SKM-1 treated with dmso at 0.1 percent for 144 hours (cell line): ENCODE measurements around the gene SARM1.
A peak's percentile ranks its signal among the peaks of the same experiment; 100 is the strongest.

Experiments used
- DNase-seq: peaks from one replicate; lab custom pipeline; 2025; ENCODE audit not compliant: unreplicated experiment; lab: John Stamatoyannopoulos, UW

Gene SARM1

GRCh38 chr17:28340374-28340773 is 31.1 kb upstream of the SARM1 start:
- no peak for DNase-seq

DNA sequence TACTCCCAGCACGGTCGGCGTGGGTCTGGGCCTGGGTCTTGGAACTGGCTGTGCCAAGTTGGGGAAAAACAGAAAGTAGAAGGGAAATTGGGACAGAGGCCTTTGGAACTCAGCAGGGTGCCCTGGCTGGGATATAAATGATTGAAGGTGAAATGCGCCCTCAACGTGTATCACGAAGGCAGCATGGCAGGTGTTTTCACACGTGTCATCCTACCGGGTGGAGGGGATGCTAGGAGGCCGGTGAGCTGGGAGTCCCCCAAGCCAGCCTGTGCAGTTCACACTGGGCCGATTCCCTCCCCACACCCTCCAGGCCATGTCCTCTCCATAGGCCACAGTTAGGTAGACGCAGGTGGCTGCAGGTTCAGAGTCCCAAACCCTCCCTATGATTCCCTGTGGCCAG is 30.0 kb upstream of the SARM1 start:
- no peak for DNase-seq

DNA sequence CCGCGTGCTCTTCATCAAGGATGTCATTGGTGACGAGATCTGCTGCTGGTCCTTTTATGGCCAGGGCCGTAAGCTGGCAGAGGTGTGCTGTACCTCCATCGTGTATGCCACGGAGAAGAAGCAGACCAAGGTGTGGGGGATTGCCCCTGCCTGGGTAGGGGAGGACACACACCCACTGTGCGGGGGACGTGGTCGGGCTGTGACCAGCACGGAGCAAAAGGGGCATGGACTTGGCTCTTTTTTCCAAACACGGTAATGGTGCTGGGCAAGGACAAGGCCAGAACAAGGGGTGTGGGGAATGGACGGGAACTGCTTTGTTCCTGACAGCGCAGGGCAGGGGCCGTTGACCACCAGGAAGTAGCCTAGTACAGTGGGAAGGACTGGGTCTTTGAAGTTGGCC is 29.2 kb upstream of the SARM1 start:
- no peak for DNase-seq

GRCh38 chr17:28343491-28343932 is 28.0 kb upstream of the SARM1 start:
- no peak for DNase-seq

DNA sequence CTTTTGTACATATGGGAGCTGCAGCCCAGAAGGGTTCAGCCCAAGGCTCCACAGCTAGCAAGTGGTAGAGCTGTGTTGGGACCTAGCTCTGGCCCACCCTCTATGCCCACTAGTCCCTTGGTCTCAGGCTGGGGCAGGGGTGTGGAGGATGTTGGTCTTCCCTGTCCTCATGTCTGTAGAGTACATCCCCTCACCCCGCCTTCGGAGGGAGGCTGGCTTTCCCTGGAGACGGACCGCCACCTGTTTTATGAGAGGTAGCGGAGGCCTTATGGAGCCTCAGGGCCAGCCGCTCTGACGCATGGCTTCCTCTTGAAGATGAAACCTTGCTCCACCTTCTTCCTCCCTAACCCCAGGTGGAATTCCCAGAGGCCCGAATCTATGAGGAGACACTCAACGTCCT is 27.5 kb upstream of the SARM1 start:
- DNase-seq: no peak

GRCh38 chr17:28344435-28344901 is 27.0 kb upstream of the SARM1 start:
- DNase-seq: no peak

GRCh38 chr17:28345419-28346198 is 25.9 kb upstream of the SARM1 start:
- no peak for DNase-seq

DNA sequence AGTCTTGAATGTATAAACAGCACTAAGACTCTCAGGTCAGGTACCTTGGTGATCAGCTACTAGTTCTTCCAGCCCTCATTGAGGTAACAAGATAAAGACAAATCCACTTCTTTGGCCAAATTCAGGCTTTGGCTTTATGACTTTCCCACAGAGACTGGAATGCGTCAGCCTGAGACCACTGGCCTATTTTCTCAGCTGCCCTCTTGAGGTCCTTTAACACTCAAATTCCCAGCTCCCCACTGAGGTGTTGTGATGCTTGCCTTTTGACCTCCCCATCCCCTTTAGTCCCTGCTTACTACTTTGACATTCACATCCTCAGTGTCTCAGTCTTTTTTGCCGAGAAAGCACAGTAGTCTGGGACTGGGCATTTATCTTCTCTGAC is 25.3 kb upstream of the SARM1 start:
- no peak for DNase-seq

DNA sequence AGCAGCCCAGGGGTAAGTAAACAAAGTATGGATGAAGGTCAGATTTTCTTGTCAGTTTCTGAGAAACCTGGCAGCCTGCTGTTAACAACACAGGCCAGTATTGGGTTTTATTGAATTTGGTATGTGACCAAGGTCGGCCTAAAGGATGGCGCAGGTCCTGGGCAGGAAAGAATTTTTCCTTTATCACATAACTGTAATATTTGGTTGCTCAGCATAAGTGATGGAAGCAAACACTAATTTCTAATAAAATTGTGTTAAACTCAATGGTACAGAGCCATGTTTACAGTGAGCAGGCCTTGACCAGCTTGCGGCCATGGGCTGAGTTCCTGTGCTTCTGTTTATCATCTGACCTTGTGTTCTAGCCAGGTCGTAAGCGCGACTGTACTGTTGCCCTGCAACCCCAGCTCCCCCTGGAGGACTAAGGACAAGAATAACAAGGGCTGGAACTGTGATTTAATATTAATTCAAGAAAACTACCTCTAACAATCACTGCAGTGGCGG is 24.7 kb upstream of the SARM1 start:
- DNase-seq: no peak

- DNase-seq: no peak
Measured at GRCh38 chr17:28347261-28347891, 24.1 kb upstream of the SARM1 start.

DNA sequence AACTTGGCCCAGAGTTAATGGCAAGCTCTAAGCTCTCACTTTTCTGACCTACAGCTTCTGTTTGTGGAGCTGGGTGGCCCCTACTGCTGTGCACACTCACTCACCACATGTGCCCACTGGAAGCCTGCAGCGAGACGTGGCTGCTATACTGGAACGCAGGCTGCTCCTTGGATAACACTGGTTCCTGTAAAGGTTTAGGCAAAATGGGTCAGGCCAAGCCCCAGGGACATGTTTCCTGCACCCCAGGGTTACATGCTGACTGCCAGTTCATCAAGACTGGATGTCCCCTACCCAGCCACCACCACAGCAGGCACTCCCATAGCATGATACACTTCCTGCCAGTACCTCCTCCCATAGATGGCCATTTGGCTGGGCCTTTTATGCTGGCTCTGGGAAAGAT is 22.5 kb upstream of the SARM1 start:
- DNase-seq: no peak

DNA sequence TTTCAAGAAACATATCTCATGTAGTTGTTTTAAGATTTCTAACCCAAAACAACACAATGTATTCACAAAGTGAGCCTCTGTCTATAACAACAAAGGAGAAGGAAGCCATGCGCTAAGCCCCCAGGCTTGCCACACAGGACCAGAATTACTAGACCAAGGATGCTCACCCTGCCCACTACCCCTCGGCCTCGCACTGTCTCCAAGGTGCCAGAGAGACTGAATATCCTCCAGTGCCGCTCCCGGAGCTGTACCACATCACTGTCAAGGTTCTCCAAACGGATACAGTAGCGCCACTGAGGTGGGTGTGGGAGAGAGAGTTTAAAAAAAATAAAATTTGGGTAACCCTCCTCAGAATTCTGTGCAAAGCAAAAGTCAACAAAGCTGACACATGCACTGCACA is 21.2 kb upstream of the SARM1 start:
- DNase-seq: no peak

GRCh38 chr17:28357061-28357900 is 14.2 kb upstream of the SARM1 start, which contains the start of gene POLDIP2:
Gene POLDIP2 (minus strand): TSS chr17:28357527. CDS start chr17:28357448, 79 bp downstream.
- DNase-seq: peak; percentile 85

GRCh38 chr17:28357901-28358197 is 13.6 kb upstream of the SARM1 start:
- DNase-seq: no peak

DNA sequence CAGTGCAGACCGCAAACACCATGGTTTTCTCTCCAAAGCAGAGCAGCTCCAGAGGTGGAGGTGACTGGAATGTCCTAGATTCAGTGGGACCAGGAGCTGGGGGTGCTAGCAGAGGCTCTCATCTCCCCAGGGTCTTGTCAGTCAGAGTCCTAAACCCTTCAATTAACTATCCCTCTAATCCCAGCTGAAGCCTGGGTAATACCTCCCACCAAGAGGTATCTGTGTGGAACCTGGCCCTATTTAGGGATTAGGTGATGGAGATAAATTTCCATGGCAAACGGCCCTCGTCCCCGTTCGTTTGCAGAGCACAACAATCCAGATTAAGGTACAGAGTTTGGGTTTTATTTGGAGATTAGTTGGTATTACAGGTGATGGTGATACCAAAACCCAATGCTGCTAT is 8.3 kb upstream of the SARM1 start:
- no peak for DNase-seq

DNA sequence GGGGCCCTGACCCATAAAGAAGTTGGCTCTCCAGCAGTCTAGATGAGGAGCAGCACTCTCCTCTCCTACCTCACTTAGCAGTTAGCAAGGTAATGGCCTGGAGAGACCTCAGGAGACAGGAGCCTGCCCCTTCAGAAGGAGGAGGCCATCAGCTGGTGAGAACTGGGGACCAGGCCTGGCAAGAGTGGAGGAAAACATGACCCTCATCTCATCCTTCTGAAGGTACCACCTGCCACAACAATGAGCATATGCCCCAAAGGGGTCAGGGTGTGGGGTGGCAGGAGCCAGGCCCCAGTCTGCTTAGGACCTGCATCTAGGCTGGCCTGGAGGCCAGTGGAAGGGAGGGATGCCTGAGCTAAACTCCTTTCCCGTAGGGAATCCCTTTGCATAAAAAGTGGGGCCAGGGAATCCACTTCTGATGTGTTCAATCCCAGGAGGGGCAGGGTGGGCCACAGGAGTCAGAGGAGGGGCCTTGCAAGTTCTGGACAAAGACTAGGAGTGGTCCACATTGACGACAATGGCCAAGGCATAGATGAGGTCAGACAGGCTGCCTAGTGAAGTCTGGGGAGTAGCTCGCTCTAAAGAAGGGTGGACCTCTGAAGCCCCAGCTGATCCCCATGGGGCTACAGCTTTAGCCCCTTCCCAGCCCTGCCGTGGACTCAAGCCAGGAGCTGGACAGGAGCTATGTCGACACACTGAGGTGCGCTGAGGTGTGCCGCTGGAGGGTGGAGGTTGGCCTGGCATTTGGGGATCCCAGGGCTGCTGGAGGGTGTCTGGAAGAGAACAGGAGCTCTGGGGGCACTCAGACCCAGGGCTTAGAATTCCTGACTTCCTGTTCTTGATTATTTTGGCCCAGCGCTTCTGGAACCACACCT is 7.5 kb upstream of the SARM1 start:
- no peak for DNase-seq

DNA sequence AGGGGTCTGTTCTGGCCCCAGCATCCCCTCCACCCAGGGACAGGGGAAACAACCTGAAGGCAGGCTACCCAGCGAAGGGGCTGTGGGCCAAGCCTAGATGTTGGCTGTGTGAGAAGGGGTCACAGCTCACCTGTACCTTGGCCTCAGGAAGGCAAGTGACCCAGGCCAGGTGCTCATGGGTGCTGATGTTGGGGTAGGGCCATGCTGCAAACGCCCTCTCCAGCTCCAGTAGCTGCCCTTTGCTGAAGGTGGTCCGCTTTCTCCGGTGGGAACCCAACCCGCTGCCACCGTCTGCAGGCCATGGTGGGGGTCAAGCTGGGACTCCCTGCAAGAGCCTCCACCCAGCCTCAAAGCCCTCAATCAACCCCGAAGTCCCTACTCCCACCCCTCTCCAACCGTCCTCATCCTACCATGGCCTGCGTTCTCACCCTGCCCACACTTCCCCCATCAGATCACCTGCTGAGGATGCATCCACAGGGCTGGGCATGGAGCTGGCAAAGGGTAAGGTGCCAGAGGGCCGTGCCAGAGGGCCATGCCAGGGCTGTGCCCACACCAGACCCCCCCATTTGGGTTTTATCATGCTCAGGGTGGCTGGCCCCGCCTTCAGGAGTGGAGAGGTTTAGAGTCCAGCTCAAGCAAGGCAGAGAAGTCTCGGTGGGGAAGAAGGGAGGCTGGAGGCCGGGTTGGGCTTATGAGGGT is 6.7 kb upstream of the SARM1 start, which contains the start of gene SEBOX:
Gene SEBOX (minus strand): TSS at position 535 of the 699 bp plus-strand sequence. CDS start 48 bp downstream, at position 487.
- DNase-seq: no peak

- no peak for DNase-seq
Measured at GRCh38 chr17:28365487-28365886, 6.0 kb upstream of the SARM1 start.

DNA sequence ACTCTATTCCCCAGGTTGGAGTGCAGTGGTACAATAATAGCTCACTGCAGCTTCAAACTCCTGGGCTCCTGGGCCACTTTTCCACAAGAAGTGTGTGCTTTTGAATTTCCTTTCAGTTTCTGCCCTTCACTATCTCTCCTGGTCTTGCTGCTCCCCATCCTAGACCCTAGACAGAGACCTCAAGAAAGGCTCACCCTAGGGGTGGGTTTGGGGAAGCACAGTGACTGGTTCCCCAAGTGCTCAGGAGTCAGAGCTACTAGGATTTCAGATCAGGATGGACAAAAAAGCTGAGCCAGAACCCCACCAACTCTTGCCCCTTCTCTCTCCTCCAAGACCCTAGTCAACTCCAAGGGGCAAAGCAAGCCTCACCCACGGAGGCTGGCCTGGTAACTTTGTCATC is 4.9 kb upstream of the SARM1 start:
- no peak for DNase-seq
